Common myeloid progenitor, CD34-positive (primary cell): ENCODE results near the gene MYOCD.
"Not testable (repeated sequence)": the region's sequence is repeated elsewhere in the genome, so short reads cannot be mapped to it uniquely, and the experiment has no call there.

Experiments
- CTCF ChIA-PET: fragments of 350-600 bp; sonication (Branson Sonifier 250); formaldehyde crosslinking; loops from one replicate; lab custom pipeline; 2021; ENCODE audit warnings: antibody characterized with exemption; lab: Charles Lee
- POLR2A ChIA-PET: fragments of 350-600 bp; sonication (Branson Sonifier 250); formaldehyde crosslinking; loops from one replicate; lab custom pipeline; 2021; ENCODE audit warnings: antibody characterized with exemption; lab: Charles Lee
- DNase-seq, 3 donors: peaks; one replicate each; pipeline versions ENCODE4 v3.0.0 to v3.0.0-alpha.2; 2013
- H3K27ac ChIP-seq, 2 experiments: 1 replicate in 1 of 2; 2 replicates in 1 of 2; pipeline ENCODE4 v1.7.0; 2013; ENCODE audit warnings: inconsistent platforms in 2 of 2, low read length in 2 of 2, mild to moderate bottlenecking in 2 of 2, low read depth in 1 of 2, moderate library complexity in 1 of 2; ENCODE audit not compliant: severe bottlenecking in 2 of 2, insufficient read depth in 1 of 2, poor library complexity in 1 of 2
- H3K27me3 ChIP-seq, 5 experiments: replicated peaks in 2 of 5; 1 replicate in 3 of 5; 2 replicates in 2 of 5; pipeline versions ENCODE4 v1.6.1 to v1.7.0; 2013; ENCODE audit warnings: low read length in 4 of 5, mild to moderate bottlenecking in 2 of 5, moderate library complexity in 2 of 5, inconsistent platforms in 1 of 5; ENCODE audit not compliant: insufficient read depth in 5 of 5, control insufficient read depth in 4 of 5
- H3K36me3 ChIP-seq, 4 experiments: 1 replicate in 2 of 4; 2 replicates in 2 of 4; pipeline versions ENCODE4 v1.6.1 to v1.7.0; 2013; ENCODE audit warnings: low read length in 3 of 4, control low read depth in 1 of 4, mild to moderate bottlenecking in 1 of 4; ENCODE audit not compliant: control insufficient read depth in 4 of 4, insufficient read depth in 4 of 4
- H3K4me1 ChIP-seq, 4 experiments: 1 replicate in 3 of 4; 2 replicates in 1 of 4; pipeline versions ENCODE4 v1.6.1 to v1.7.1; 2013; ENCODE audit warnings: low read length in 3 of 4, mild to moderate bottlenecking in 3 of 4, control low read depth in 1 of 4, inconsistent platforms in 1 of 4, moderate library complexity in 1 of 4; ENCODE audit not compliant: control insufficient read depth in 4 of 4, insufficient read depth in 4 of 4; ENCODE audit errors: control extremely low read depth in 1 of 4
- H3K4me3 ChIP-seq, 7 experiments: 1 replicate in 4 of 7; 2 replicates in 3 of 7; pipeline versions ENCODE4 v1.5.1 to v1.7.0; 2013; ENCODE audit warnings: mild to moderate bottlenecking in 7 of 7, low read length in 6 of 7, moderate library complexity in 6 of 7, inconsistent platforms in 2 of 7, low read depth in 2 of 7, control low read depth in 1 of 7; ENCODE audit not compliant: insufficient read depth in 4 of 7, control insufficient read depth in 1 of 7; ENCODE audit errors: extremely low read depth in 1 of 7
- H3K9me3 ChIP-seq, 5 experiments: 1 replicate in 4 of 5; 2 replicates in 1 of 5; pipeline versions ENCODE4 v1.6.1 to v1.7.1; 2013; ENCODE audit warnings: low read length in 4 of 5, mild to moderate bottlenecking in 2 of 5, inconsistent platforms in 1 of 5, low read depth in 1 of 5, moderate library complexity in 1 of 5; ENCODE audit not compliant: control insufficient read depth in 4 of 5, insufficient read depth in 2 of 5; ENCODE audit errors: control extremely low read depth in 1 of 5
- WGBS: methylation state at CpG from one replicate; pipeline ENCODE4 v1.1.5; 2013; ENCODE audit not compliant: insufficient coverage; 5-methylcytosine and 5-hydroxymethylcytosine counted together

Gene MYOCD

GRCh38 chr17:12634789-12635414, 30.8 kb upstream of the MYOCD start:
- DNase-seq, result no peak
- 0% methylated on average over 6 of the region's 11 CpGs for WGBS
- ChIA-PET CTCF (no interaction called here), POLR2A (no interaction called here)
- peaks cover 0 to 8% (median 3%) of the 10 kb centered on the region in 5 experiments for H3K27me3 ChIP-seq
- H3K9me3 ChIP-seq, result no peaks in the 10 kb centered on the region
- H3K36me3 ChIP-seq, result no peaks in the 10 kb centered on the region
- no peak overlapping the region for H3K27ac ChIP-seq
- H3K4me1 ChIP-seq, result no peaks in the 10 kb centered on the region
- H3K4me3 ChIP-seq, result no peak overlapping the region

GRCh38 chr17:12635996-12636395, 29.7 kb upstream of the MYOCD start:
- H3K4me3 ChIP-seq, H3K9me3 ChIP-seq, H3K4me1 ChIP-seq, H3K27me3 ChIP-seq, H3K36me3 ChIP-seq, POLR2A ChIA-PET, DNase-seq, CTCF ChIA-PET, H3K27ac ChIP-seq: not testable (repeated sequence)
- WGBS, result 100% methylated on average over 2 of the region's 6 CpGs

- Histone ChIP-seq H3K9me3 (no peaks in the 10 kb centered on the region), H3K27me3 (peaks cover 0 to 8% (median 3%) of the 10 kb centered on the region in 5 experiments), H3K36me3 (no peaks in the 10 kb centered on the region), H3K4me1 (no peaks in the 10 kb centered on the region), H3K4me3 (no peak overlapping the region), H3K27ac (no peak overlapping the region)
- no CpG with 5 or more reads among the region's 2 CpGs for WGBS
- ChIA-PET CTCF (no interaction called here), POLR2A (no interaction called here)
- no peak for DNase-seq
Measured at GRCh38 chr17:12637015-12637414, 28.7 kb upstream of the MYOCD start.

- no peak overlapping the region for H3K27ac ChIP-seq
- ChIA-PET CTCF (no interaction called here), POLR2A (no interaction called here)
- H3K9me3 ChIP-seq, result no peaks in the 10 kb centered on the region
- no peaks in the 10 kb centered on the region for H3K4me1 ChIP-seq
- no peaks in the 10 kb centered on the region for H3K36me3 ChIP-seq
- 94% methylated on average over 6 of the region's 11 CpGs for WGBS
- H3K27me3 ChIP-seq, result peaks cover 0 to 8% (median 3%) of the 10 kb centered on the region in 5 experiments
- H3K4me3 ChIP-seq, result no peak overlapping the region
- no peak for DNase-seq
Measured at GRCh38 chr17:12637745-12638651, 27.7 kb upstream of the MYOCD start.

GRCh38 chr17:12640364-12640763, 25.3 kb upstream of the MYOCD start:
- ChIA-PET POLR2A (no interaction called here), CTCF (no interaction called here)
- Histone ChIP-seq H3K27ac (no peak overlapping the region), H3K4me1 (no peaks in the 10 kb centered on the region), H3K9me3 (no peaks in the 10 kb centered on the region), H3K4me3 (no peak overlapping the region), H3K27me3 (peaks cover 0 to 3% (median 0%) of the 10 kb centered on the region in 5 experiments), H3K36me3 (no peaks in the 10 kb centered on the region)
- 100% methylated on average over 2 of the region's 2 CpGs for WGBS
- no peak for DNase-seq

GRCh38 chr17:12641084-12641483, 24.6 kb upstream of the MYOCD start:
- no peaks in the 10 kb centered on the region for H3K27me3 ChIP-seq
- no peaks in the 10 kb centered on the region for H3K4me1 ChIP-seq
- H3K9me3 ChIP-seq, result no peaks in the 10 kb centered on the region
- no peak for DNase-seq
- H3K27ac ChIP-seq, result no peak overlapping the region
- no peaks in the 10 kb centered on the region for H3K36me3 ChIP-seq
- WGBS, result 100% methylated on average over 1 of the region's 2 CpGs
- POLR2A ChIA-PET, result no interaction called here
- no peak overlapping the region for H3K4me3 ChIP-seq
- CTCF ChIA-PET, result no interaction called here

- Histone ChIP-seq H3K4me1 (no peaks in the 10 kb centered on the region), H3K27ac (no peak overlapping the region), H3K9me3 (no peaks in the 10 kb centered on the region), H3K27me3 (no peaks in the 10 kb centered on the region), H3K36me3 (no peaks in the 10 kb centered on the region), H3K4me3 (no peak overlapping the region)
- ChIA-PET CTCF (no interaction called here), POLR2A (no interaction called here)
- no peak for DNase-seq
- WGBS, result 100% methylated on average over 1 of the region's 4 CpGs
Measured at GRCh38 chr17:12642034-12642433, 23.7 kb upstream of the MYOCD start.
